Fibroblast of the aortic adventitia (primary cell): Measurements from ENCODE around the gene MYLIP. TPM values are rescaled to one million over a fixed set of nuclear protein-coding genes. Genes with fewer than 3 reads are reported as not detected.

Experiments used
- DNase-seq: peaks from one replicate; pipeline ENCODE4 v3.0.0-alpha.2; 2010; ENCODE audit warnings: low read depth
- H3K4me3 ChIP-seq: 2 replicates; pipeline ENCODE4 v1.5.1; 2011; ENCODE audit warnings: low read depth, mild to moderate bottlenecking, control low read depth, low read length, moderate library complexity
- CTCF ChIP-seq: IDR thresholded peaks from 2 replicates; pipeline ENCODE4 v1.5.1; 2011; ENCODE audit warnings: mild to moderate bottlenecking, low read length, control low read depth, inconsistent platforms; ENCODE audit not compliant: insufficient read depth
- total RNA-seq: library from RNA; depleted of rRNA; stranded (reverse); fragments of >200 nt; gene quantifications from 2 replicates; pipeline ENCODE4 v1.2.3, GENCODE V29; 2012; ENCODE audit warnings: low replicate concordance

The MYLIP gene
- 12.2 and 36.1 TPM in 2 replicates for total RNA-seq

DNA sequence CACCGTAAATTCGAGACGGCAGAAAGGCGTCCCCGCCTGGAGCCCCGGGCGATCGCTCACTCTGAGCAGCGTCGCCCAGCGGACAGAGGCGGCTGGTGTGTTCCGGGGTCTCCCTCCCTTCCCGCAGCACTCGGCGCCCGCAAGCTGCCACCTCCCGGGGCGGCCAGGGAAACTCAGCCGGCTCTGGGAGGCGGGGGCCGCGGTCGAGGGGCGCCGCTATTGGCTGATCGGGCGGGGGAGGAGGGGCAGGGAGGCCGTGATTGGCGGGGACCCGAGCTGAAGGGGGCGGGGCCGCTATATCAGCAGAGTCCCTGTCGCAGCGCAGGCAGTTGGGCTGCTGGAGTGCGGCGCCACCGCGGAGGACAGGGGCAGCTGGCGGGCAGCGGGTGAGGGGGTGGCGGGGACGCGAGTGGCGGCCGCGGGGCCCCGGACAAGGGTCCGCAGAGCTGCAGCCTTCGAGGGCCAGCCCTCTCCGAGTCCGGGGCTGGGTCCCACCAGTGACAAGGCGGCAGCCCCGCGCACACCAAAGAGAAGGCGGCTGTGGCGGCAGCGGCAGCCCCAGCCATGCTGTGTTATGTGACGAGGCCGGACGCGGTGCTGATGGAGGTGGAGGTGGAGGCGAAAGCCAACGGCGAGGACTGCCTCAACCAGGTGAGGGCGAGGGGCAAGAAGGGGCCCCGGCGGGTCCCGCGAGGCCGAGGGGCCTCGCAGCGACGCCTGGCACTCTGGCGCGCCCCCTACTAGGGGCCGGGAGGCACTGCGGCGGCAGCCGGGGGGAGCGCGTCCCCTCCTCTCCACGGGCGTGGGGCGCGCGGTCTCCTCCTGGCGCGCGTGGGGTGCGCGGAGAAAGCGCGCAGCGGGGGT is at the start of gene MYLIP:
TSS of gene MYLIP (plus strand) at position 328 of the 864 bp plus-strand sequence. CDS start at position 565, 237 bp downstream.
- peak; percentile 87 for DNase-seq
- peak; percentile 54 for TF ChIP-seq CTCF
- peak within 1 kb of the TSS; percentile 74 for H3K4me3 ChIP-seq

DNA sequence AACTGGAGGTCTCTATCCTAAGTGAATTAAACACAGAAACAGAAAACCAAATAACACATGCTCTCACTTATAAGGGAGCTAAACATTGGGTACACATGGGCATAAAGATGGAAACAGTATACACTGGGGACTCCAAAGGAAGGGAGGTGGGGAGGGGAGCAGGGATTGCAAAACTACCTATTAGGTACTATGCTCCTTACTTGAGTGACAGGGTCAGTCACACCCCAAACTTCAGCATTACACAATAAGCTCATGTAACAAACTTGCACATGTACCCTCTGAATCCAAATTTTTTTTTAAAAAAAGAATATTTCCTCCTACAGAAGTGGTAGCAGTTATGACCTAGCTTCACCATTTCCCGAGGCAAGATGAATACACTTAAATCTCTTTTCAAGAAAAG is 49.5 kb upstream of the MYLIP start:
- no peak for TF ChIP-seq CTCF
- no peak overlapping the region for H3K4me3 ChIP-seq
- no peak for DNase-seq

GRCh38 chr6:16080204-16080603 is 48.7 kb upstream of the MYLIP start:
- no peak for TF ChIP-seq CTCF
- no peak overlapping the region for H3K4me3 ChIP-seq
- no peak for DNase-seq

DNA sequence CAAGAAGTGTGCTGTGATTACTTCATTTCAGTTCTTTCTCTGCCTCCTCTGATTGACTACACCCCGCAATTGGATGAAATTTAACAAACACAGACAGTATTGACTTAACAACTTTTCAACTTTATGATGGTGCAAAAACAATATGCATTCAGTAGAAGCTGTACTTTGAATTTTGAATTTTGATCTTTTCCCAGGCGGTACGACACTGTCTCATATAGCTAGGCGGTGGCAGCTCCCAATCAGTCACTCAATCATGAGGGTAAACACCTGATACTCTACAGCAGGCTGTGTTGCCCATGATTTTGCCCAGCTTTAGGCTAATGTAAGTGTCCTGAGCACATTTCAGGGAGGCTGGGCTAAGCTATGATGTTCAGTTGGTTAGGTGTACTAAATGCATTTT is 47.6 kb upstream of the MYLIP start:
- DNase-seq: no peak
- no peak overlapping the region for H3K4me3 ChIP-seq
- no peak for TF ChIP-seq CTCF

DNA sequence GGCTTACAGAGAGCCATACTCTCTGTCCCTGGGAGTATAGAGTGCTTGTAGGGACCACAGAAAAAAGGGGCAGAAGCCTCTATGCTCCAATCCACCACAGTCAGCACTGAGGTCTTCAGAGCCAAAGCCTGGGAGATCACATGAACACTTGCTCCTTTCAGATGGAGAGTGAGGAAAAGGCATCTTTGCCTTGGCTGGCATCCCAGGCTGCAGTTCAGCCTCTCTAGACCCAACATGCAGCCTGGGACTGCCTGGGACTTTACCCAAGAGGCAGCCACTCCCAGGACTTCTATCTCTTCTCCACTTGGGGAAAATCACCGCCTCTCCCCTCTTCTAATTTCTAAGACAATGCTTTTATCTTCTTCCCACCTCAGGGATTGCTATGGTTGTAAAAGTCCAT is 46.5 kb upstream of the MYLIP start:
- DNase-seq: no peak
- TF ChIP-seq CTCF: no peak
- no peak overlapping the region for H3K4me3 ChIP-seq

- no peak for DNase-seq
- no peak overlapping the region for H3K4me3 ChIP-seq
- TF ChIP-seq CTCF: no peak
These were observed 41.9 kb upstream of the MYLIP start for GRCh38 chr6:16086965-16087364.

DNA sequence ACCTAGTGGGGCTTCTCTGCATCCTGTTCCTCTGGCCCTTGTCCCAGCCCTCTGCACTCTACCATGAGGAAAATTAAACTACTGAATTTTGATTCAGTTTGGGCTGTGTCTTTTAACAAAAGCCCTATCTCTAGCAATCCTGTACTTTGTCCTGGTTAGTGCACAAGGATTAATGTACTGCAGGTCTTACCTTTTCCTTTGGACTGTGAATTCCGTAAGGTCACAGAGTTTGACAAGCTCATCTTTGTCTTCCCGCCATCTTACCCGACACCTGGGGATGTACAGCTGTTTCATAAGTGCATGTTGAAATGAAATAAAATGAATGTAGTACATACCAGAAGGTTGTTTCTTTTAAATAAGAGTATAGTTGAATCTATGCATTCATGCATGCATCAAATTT is 41.5 kb upstream of the MYLIP start:
- no peak overlapping the region for H3K4me3 ChIP-seq
- TF ChIP-seq CTCF: no peak
- no peak for DNase-seq
